ENCODE measurements around the gene SARDH.

Gene SARDH

DNA sequence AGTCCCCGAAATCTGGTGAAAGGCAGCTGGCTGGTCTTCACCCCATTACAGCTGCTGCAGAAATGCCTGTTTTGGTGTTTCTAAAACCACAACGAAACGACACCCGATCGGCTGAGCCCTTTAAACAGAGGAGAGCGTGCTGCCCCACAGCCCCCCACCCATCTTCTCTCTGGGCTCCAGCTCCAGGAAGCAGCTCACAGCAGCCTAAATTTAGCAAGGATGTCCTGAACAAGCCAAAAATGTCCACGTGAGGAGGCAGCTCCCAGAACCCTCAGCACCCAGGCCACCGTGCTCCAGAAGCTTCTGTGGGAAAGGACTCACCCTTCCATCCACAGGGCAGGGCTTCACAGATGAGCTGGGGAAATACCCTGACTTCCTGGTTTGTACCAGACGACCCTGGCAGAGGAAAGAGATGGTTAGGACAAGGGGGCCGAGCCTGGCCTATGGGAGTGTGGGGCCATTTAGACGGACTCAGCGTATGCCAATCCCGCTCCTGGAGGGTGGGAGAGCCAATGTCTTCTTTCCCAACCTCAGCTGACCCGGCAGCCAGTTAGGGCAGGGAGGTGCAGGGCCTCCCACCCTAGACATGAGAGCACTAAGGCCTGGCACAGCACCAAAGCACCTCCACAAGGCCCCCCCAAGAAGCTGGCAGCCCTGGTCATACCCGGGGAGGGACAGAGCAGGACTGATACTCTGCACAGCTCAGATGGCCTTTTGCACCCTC lies 39.1 kb upstream of the SARDH start:
- Histone ChIP-seq H3K27ac (ENCODE audit: low read depth, low read length, poor library complexity, severe bottlenecking) (no peak overlapping the region), H3K9ac (ENCODE audit: low read length) (no peak overlapping the region), H3K9me3 (ENCODE audit: low read length) (no peaks in the 10 kb centered on the region), H3K36me3 (ENCODE audit: insufficient read depth, low read length) (no peaks in the 10 kb centered on the region), H3K4me2 (ENCODE audit: low read length) (no peak overlapping the region), H3K79me2 (ENCODE audit: insufficient read depth, low read length) (no peaks in the 10 kb centered on the region), H3K4me3 (ENCODE audit: low read depth, low read length, poor library complexity, severe bottlenecking) (no peak overlapping the region), H2AFZ (ENCODE audit: low read length) (no peak overlapping the region), H3K9me2 (ENCODE audit: low read depth, low read length) (no peaks in the 10 kb centered on the region), H3K4me1 (ENCODE audit: insufficient read depth, low read length, severe bottlenecking) (no peaks in the 10 kb centered on the region), H3F3A (ENCODE audit: insufficient read depth, low read length) (no peaks in the 10 kb centered on the region), H3K27me3 (ENCODE audit: insufficient read depth, low read length) (no peaks in the 10 kb centered on the region; the same call in 1 of the 2 replicates), H4K20me1 (ENCODE audit: insufficient read depth, low read length) (no peaks in the 10 kb centered on the region)
- no peak for TF ChIP-seq EZH2 (IDR thresholded peaks at IDR 0.05; ENCODE audit: borderline replicate concordance, low read length)
- TF ChIP-seq, protein P1, sequence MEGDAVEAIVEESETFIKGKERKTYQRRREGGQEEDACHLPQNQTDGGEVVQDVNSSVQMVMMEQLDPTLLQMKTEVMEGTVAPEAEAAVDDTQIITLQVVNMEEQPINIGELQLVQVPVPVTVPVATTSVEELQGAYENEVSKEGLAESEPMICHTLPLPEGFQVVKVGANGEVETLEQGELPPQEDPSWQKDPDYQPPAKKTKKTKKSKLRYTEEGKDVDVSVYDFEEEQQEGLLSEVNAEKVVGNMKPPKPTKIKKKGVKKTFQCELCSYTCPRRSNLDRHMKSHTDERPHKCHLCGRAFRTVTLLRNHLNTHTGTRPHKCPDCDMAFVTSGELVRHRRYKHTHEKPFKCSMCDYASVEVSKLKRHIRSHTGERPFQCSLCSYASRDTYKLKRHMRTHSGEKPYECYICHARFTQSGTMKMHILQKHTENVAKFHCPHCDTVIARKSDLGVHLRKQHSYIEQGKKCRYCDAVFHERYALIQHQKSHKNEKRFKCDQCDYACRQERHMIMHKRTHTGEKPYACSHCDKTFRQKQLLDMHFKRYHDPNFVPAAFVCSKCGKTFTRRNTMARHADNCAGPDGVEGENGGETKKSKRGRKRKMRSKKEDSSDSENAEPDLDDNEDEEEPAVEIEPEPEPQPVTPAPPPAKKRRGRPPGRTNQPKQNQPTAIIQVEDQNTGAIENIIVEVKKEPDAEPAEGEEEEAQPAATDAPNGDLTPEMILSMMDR (IDR thresholded peaks at IDR 0.05; ENCODE audit: low read length) = no peak

DNA sequence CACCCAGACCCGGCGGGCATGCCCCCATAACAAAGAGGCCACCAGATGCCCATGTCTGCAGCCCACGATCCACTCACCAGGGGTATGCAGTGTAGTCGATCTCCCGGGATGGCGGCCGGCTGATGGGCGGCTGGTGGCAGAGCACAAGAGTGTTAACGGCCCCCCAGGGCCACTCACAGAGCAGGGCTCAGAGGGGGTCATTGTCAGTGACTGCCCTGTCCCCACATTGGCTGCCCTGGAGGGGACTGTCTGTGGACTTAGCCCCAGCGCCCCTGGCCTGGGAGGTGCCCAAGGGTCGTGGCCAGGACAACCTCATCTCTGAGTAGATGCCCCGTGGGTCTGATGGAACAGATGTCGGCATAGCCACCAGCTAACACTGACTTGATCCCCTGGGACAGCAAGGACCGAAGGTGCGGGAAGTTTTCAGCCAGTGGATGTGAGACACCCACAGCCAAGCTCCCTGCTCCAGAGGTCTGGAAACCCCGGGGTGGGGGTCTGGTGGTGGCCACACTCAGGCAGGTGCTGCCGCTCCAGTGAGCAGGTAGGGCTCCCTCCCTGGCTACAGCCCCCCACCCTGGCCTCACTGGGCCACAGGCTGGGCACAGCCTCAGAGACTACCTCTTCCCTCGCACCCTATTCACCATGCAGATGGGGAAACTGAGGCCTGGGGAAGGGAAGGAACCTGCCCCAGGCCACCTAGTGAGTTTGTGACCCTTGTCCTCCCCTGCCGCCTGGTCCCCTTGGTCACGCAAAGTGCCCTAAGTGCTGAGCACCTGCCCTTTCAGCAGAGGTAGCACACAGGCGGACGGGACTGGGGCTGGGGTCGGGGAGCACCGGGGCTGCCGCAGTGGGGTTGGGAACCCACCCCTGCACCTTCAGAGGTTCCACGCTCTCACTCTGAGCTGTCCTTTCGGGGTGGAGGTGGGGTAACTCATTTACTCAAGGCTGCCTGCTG lies 38.1 kb upstream of the SARDH start:
- Histone ChIP-seq H3K27ac (ENCODE audit: low read depth, low read length, poor library complexity, severe bottlenecking) (no peak overlapping the region), H3K36me3 (ENCODE audit: insufficient read depth, low read length) (no peaks in the 10 kb centered on the region), H3K27me3 (ENCODE audit: insufficient read depth, low read length) (no peaks in the 10 kb centered on the region; the same call in 1 of the 2 replicates), H3K9me3 (ENCODE audit: low read length) (no peaks in the 10 kb centered on the region), H3K9ac (ENCODE audit: low read length) (no peak overlapping the region), H3K79me2 (ENCODE audit: insufficient read depth, low read length) (no peaks in the 10 kb centered on the region), H3K4me3 (ENCODE audit: low read depth, low read length, poor library complexity, severe bottlenecking) (no peak overlapping the region), H2AFZ (ENCODE audit: low read length) (no peak overlapping the region), H4K20me1 (ENCODE audit: insufficient read depth, low read length) (no peaks in the 10 kb centered on the region), H3K4me2 (ENCODE audit: low read length) (no peak overlapping the region), H3F3A (ENCODE audit: insufficient read depth, low read length) (no peaks in the 10 kb centered on the region), H3K9me2 (ENCODE audit: low read depth, low read length) (no peaks in the 10 kb centered on the region), H3K4me1 (ENCODE audit: insufficient read depth, low read length, severe bottlenecking) (no peaks in the 10 kb centered on the region)
- TF ChIP-seq, protein P1 (IDR thresholded peaks at IDR 0.05; ENCODE audit: low read length) = no peak
- no peak for TF ChIP-seq EZH2 (IDR thresholded peaks at IDR 0.05; ENCODE audit: borderline replicate concordance, low read length)

DNA sequence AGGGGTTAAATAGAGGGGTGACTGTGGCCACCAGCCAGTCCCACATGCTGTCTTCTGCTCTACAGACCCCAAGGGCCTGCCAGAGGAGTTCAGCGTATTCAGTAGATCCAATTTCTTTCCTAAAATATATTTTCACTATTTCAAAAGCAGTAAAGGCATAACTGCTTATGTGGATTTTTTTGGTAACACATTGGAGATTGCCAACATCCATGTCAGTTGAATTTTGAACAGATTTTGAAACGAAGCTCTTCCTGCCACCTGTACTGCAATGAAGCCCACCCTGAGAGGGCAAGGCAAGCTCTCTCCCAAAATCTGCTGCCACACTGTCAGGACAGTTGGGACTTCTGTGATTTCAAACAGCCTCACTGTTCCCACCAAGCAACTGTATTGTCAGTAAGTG lies 37.1 kb upstream of the SARDH start:
- no peak overlapping the region for H3K9ac ChIP-seq (ENCODE audit: low read length)
- TF ChIP-seq EZH2 (IDR thresholded peaks at IDR 0.05; ENCODE audit: borderline replicate concordance, low read length) = no peak

More for the DNA sequence above, 37.1 kb upstream of the SARDH start:
- no peaks in the 10 kb centered on the region for H3K4me1 ChIP-seq (ENCODE audit: insufficient read depth, low read length, severe bottlenecking)
- no peaks in the 10 kb centered on the region; the same call in 1 of the 2 replicates for H3K27me3 ChIP-seq (ENCODE audit: insufficient read depth, low read length)
- no peak overlapping the region for H3K27ac ChIP-seq (ENCODE audit: low read depth, low read length, poor library complexity, severe bottlenecking)
- H3K9me3 ChIP-seq (ENCODE audit: low read length) = no peaks in the 10 kb centered on the region
- no peak overlapping the region for H3K4me3 ChIP-seq (ENCODE audit: low read depth, low read length, poor library complexity, severe bottlenecking)
- H3K79me2 ChIP-seq (ENCODE audit: insufficient read depth, low read length) = no peaks in the 10 kb centered on the region
- no peak overlapping the region for H3K4me2 ChIP-seq (ENCODE audit: low read length)
- H3K36me3 ChIP-seq (ENCODE audit: insufficient read depth, low read length) = no peaks in the 10 kb centered on the region
- H4K20me1 ChIP-seq (ENCODE audit: insufficient read depth, low read length) = no peaks in the 10 kb centered on the region
- H3K9me2 ChIP-seq (ENCODE audit: low read depth, low read length) = no peaks in the 10 kb centered on the region
- no peak overlapping the region for H2AFZ ChIP-seq (ENCODE audit: low read length)
- no peaks in the 10 kb centered on the region for H3F3A ChIP-seq (ENCODE audit: insufficient read depth, low read length)
